GM10266 (cell line): ENCODE results near the gene PPP1R12B.
"Not testable (repeated sequence)": the region's sequence is repeated elsewhere in the genome, so short reads cannot be mapped to it uniquely, and the experiment has no call there.

Experiments
- DNase-seq: peaks from one replicate; pipeline ENCODE4 v3.0.0; 2012; ENCODE audit errors: extremely low spot score
- CTCF ChIP-seq: IDR thresholded peaks from 2 replicates; pipeline ENCODE4 v1.5.1; 2012; ENCODE audit warnings: mild to moderate bottlenecking, low read depth; ENCODE audit not compliant: control insufficient read depth, insufficient read depth; ENCODE audit errors: missing control alignments

The PPP1R12B gene

DNA sequence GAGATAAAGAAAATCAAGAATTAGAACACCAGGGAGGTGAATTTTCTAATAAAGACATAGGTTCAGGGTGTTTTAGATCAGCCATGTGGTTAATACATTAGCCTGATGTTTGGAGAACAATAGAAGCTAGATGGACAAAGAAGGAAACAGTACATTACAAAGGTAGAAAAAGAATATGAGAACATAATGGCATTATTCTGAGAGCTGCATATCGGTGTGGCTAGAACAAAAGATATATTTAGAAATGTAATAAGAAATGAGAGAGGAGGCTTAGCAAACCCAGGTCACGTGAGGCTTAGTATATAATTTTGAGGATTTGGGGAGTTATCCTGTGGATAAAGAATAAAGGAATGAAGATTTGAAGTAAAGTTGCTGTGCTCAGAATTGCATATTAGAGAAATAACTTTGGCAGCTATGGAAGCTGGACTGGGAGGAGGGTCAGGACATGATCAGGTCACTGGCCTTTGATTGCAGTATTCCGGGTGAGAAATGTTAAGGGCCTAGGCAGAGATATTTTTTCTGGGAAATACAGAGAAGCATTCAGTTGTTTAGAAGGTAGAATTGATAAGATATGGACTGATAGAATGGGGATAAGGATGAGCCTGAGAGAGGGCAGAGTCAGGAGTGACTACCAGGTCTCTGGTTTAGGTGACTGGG lies 197.3 kb downstream of the PPP1R12B start:
- DNase-seq = not testable (repeated sequence)

DNA sequence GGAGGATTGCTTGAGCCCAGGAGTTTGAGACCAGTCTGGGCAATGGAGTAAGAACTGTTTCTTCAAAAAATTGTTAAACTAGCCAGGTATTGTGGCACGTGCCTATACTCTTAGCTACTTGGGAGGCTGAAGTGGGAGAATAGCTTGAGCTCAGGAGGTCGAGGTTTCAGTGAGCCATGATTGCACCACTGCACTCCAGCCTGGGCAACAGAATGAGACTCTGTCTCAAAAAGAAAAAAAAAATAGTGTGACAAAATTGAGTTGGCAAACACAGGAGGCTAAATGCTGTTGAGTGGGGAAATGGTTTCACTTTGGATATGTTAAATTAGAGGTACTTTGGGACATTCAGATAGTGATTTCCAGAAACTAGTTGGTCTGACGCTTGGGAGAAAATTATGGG lies 197.9 kb downstream of the PPP1R12B start:
- not testable (repeated sequence) for DNase-seq

GRCh38 chr1:202546796-202547195 lies 198.3 kb downstream of the PPP1R12B start:
- not testable (repeated sequence) for DNase-seq

DNA sequence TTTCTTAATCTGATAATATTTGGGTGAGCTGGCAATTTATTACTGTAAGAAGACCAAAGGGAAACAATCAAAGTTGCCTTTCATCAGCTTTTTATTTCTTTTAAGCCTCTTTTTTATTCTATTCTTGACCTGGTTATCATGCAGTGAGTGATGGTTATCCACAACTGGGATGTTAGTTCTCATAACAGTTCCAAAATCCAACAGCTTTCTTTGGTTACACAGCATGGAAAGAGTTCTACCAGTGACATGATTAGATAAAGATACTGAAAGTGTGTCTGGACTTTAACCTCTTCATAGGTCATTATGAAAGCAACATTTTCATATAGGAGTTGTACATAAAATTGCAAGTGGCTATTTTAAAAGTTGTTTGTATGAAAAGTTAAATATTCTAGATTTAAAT lies 198.7 kb downstream of the PPP1R12B start:
- DNase-seq = no peak
- no peak for TF ChIP-seq CTCF

DNA sequence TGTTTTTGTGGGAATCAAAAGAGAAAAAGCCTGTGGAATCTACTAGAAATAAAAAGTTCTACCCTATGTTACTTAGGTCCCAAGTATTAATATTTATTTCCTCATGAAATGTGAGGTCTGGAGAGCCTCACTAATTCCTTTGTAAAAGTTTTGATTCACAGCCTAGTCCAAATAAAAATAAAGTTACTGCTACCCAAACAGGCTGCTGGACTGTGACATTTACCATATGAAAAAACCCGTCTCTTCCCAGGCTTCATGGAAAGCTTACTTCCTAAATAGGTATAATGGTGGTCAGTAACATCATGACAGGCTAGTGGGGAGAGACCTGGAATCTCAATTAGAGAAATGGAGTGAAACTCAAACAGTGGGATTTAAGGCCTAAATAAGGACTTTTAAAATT lies 201.6 kb downstream of the PPP1R12B start:
- DNase-seq = not testable (repeated sequence)

DNA sequence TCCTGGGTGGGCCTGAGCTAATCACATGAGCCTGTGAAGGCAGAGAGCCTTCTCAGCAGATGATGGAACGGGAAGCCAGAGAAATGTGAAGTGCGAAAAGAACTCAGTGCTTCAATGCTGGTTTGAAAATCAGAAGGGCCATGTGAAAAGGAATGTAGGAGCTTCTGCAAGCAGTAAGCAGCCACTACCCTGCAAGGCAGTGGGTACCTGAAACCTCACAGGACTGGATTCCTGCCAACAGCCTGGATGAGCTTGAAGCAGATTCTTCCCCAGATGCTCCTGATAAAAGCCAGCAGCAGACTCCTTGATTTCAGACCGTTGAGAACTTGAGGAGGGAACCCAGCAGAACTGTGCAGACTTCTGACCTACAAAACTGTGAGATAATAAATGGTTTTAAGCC lies 203.2 kb downstream of the PPP1R12B start:
- no peak for DNase-seq
- TF ChIP-seq CTCF = no peak

DNA sequence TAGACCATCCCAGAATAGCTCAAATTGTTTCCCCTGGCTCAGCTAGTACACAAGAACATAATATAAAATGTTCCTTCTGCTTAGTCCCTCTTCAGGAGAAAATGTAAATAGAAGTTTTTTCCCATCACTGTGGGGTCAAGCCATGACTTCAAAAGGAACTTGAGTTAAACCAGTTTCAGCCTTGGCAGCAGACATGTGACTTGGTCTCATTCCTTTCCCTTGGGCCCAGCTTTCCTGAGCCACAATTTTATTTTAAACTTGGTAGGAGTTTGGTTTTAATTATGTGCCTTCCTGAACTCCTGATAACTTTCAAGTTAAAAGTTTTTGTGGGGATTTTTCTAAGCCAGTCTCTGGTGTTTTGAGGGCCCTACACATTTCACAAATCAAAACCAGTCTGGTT lies 204.1 kb downstream of the PPP1R12B start:
- not testable (repeated sequence) for DNase-seq

DNA sequence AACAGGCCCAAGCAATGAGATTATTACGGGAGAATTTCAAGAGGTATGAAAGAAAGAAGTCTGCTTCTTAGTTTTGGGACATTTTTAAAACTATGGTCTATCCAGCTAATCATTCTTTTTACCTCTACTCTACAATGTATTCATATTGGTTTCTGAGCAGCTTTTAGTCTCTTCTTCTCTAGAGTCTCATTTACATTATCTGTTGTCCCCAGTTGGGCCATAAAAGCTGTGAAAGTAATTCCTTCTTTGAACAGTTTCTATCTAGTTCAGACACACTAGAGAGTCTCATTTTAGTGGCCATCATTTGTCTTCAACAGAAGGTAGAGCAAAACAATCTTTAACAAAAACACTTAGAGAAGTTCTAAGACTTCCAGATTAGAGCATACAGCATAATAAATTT lies 204.6 kb downstream of the PPP1R12B start:
- not testable (repeated sequence) for DNase-seq

DNA sequence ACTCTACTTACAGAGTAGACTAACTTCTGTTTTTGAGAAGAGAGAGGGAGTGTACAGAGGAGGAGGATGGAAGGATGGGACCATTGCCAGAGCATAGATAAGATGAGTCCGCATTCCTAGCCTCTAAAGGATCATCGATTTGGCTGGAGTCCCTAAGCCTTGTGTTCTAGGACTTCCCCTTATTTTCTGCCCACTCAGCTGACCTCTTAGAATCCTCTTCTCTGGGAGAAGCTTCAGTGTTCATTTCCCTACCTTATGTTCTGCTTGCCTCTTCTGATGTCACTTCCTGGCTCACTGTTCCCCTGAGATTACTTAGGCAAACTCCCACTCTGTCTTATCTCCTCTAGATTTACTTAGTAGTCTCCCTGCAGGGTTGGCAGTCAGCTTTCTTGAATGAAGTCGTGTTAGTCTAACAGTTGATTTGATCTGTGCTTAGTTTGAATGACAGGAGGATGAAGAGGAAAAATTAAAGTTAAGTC lies 205.1 kb downstream of the PPP1R12B start:
- no peak for TF ChIP-seq CTCF
- DNase-seq = no peak

- not testable (repeated sequence) for DNase-seq
These were observed 206.1 kb downstream of the PPP1R12B start for GRCh38 chr1:202554619-202555018.

- DNase-seq = not testable (repeated sequence)
These were observed 207.5 kb downstream of the PPP1R12B start for GRCh38 chr1:202556037-202556436.

DNA sequence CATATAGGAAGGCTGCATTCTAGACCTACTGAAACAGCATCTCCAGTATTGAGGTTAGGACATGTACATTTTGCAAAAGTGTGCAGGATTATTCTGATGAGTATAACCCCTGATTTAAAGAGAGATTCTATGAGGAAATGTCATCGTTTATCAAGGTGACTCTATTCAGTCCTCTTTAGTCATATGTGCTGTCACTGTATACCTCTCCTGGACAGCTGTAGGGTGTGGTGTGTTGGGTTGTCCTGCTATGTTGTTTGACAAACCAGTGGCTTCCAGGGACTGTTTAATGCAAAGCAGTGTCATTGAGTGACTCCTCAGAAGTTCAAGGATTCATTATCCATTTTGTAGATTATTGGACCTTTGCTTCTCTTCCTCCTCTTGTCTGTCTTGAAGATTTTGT lies 209.2 kb downstream of the PPP1R12B start:
- DNase-seq = not testable (repeated sequence)

DNA sequence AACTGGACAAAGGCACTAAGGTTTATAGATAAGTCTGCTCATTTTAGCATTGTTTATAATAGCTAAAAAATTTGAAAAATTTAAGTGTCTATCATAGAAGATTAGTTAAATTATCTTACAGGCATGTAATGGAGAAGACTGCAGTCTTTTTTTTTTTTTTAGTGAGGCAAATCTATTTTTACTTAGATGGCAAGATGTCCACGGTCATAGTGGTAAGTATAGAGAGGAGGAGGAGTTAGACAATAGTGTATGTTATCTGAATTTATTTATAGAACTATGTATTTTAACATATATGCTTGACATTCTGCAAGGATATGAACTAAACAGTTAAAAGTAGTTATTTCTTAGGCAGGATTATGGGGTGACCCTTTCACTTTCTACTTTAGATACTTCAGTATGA lies 212.7 kb downstream of the PPP1R12B start:
- DNase-seq = no peak
- no peak for TF ChIP-seq CTCF
